ENCODE data around the gene PDE4A.

DNA sequence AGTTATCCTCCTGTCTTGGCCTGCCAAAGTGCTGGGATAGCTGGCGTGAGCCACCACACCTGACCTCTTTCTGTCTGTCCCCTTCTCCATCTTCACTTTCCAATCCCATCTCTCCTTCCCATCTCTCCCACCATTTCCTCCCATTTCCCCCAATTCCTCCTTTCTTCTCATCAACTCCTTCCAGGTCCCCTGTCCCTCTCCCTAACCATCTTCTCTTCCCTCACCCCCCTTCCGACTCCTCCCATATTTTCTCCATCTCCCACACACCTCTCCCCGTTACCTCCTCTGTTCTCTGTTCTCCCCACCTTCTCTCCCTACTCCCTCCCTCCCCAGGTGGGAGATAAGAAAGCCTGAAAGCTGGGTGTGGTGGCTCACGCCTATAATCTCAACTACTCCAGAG lies 42.2 kb downstream of the PDE4A start:
- no peak for TF ChIP-seq ZNF8 (CRISPR knock-in tag; IDR thresholded peaks at IDR 0.05)
- TF ChIP-seq CSRNP3 (CRISPR knock-in tag; IDR thresholded peaks at IDR 0.05): no peak
- TF ChIP-seq, protein P1, sequence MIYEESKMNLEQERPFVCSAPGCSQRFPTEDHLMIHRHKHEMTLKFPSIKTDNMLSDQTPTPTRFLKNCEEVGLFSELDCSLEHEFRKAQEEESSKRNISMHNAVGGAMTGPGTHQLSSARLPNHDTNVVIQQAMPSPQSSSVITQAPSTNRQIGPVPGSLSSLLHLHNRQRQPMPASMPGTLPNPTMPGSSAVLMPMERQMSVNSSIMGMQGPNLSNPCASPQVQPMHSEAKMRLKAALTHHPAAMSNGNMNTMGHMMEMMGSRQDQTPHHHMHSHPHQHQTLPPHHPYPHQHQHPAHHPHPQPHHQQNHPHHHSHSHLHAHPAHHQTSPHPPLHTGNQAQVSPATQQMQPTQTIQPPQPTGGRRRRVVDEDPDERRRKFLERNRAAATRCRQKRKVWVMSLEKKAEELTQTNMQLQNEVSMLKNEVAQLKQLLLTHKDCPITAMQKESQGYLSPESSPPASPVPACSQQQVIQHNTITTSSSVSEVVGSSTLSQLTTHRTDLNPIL (CRISPR knock-in tag; IDR thresholded peaks at IDR 0.05; ENCODE audit: low read depth): no peak
- no peak for TF ChIP-seq TCF4 (CRISPR knock-in tag; IDR thresholded peaks at IDR 0.05; ENCODE audit: borderline replicate concordance)
